Left ventricle myocardium inferior (tissue), 1 donor: Measurements from ENCODE around the gene PDE6A. TPM values are rescaled to one million over a fixed set of nuclear protein-coding genes. Genes with fewer than 3 reads are reported as not detected.

ENCODE experiments used
- DNase-seq: peaks from one replicate; pipeline ENCODE4 v3.0.0-alpha.2; 2020
- H3K27ac ChIP-seq: fragments of 200-600 bp; replicated peaks from 2 replicates; pipeline ENCODE4 v1.8.0; 2021
- H3K27me3 ChIP-seq: fragments of 200-600 bp; 2 replicates; pipeline ENCODE4 v1.8.0; 2021; ENCODE audit warnings: low read depth
- H3K36me3 ChIP-seq: fragments of 200-600 bp; 2 replicates; pipeline ENCODE4 v1.8.0; 2021
- H3K4me1 ChIP-seq: fragments of 200-600 bp; 2 replicates; pipeline ENCODE4 v1.8.0; 2021
- H3K4me3 ChIP-seq: fragments of 200-600 bp; 2 replicates; pipeline ENCODE4 v1.8.0; 2021; ENCODE audit warnings: mild to moderate bottlenecking, moderate library complexity
- H3K9me3 ChIP-seq: fragments of 200-600 bp; replicated peaks from 2 replicates; pipeline ENCODE4 v1.8.0; 2021
- CTCF ChIP-seq: fragments of 200-600 bp; IDR thresholded peaks from 2 replicates; pipeline ENCODE4 v1.8.0; 2021; ENCODE audit warnings: antibody characterized with exemption, mild to moderate bottlenecking, borderline replicate concordance
- intact Hi-C: fragments of 100-400 bp; cut with micrococcal nuclease; formaldehyde crosslinking; loops from one replicate; pipeline ENCODE4 v1.11.0; 2022
- total RNA-seq: library from RNA; stranded (reverse); fragmentation: NEBNext Ultra II Directional; extraction: Animal tissue kit (Norgen Biotek cat#: 25700); gene quantifications from one replicate; pipeline ENCODE4 v1.2.1, GENCODE V29; 2021
- donor health status: DM: no; HTN: yes; CAD: no; lungs with severe emphysema.

Gene PDE6A
- total RNA-seq, 1 donor from 2014 or later = 0.22 TPM

- Histone ChIP-seq H3K27me3 (no peaks in the 10 kb centered on the region), H3K4me3 (no peak overlapping the region), H3K27ac (peak overlapping the region; percentile 17), H3K9me3 (no peaks in the 10 kb centered on the region), H3K4me1 (peaks cover 9% of the 10 kb centered on the region), H3K36me3 (peaks cover 66% of the 10 kb centered on the region)
- no peak for TF ChIP-seq CTCF
- DNase-seq = no peak
- intact Hi-C loops = no loop called here
These were observed 94.4 kb downstream of the PDE6A start for GRCh38 chr5:149849966-149850910.

GRCh38 chr5:149849280-149849965, 95.2 kb downstream of the PDE6A start:
- intact Hi-C loops = no loop called here
- no peak overlapping the region for H3K4me3 ChIP-seq
- no peak for TF ChIP-seq CTCF

GRCh38 chr5:149847611-149848010, 97.0 kb downstream of the PDE6A start:
- no peaks in the 10 kb centered on the region for H3K27me3 ChIP-seq
- TF ChIP-seq CTCF = no peak
- intact Hi-C loops = no loop called here
- H3K4me3 ChIP-seq = no peak overlapping the region
- peaks cover 3% of the 10 kb centered on the region for H3K4me1 ChIP-seq
- H3K36me3 ChIP-seq = peaks cover 92% of the 10 kb centered on the region
- no peak overlapping the region for H3K27ac ChIP-seq
- no peak for DNase-seq
- no peaks in the 10 kb centered on the region for H3K9me3 ChIP-seq

More at GRCh38 chr5:149849280-149849965, 95.2 kb downstream of the PDE6A start:
- Histone ChIP-seq H3K9me3 (no peaks in the 10 kb centered on the region), H3K27me3 (no peaks in the 10 kb centered on the region), H3K4me1 (peaks cover 9% of the 10 kb centered on the region), H3K27ac (no peak overlapping the region), H3K36me3 (peaks cover 74% of the 10 kb centered on the region)
- DNase-seq = no peak

- H3K27me3 ChIP-seq = no peaks in the 10 kb centered on the region
- TF ChIP-seq CTCF = no peak
- H3K36me3 ChIP-seq = peaks cover 99% of the 10 kb centered on the region
- intact Hi-C loops = no loop called here
- peaks cover 18% of the 10 kb centered on the region for H3K4me1 ChIP-seq
- no peak overlapping the region for H3K4me3 ChIP-seq
- no peak for DNase-seq
- H3K9me3 ChIP-seq = no peaks in the 10 kb centered on the region
- no peak overlapping the region for H3K27ac ChIP-seq
These were observed 98.6 kb downstream of the PDE6A start for GRCh38 chr5:149846021-149846420.

- H3K36me3 ChIP-seq = peaks cover 97% of the 10 kb centered on the region
- intact Hi-C loops = no loop called here
- H3K4me1 ChIP-seq = peaks cover 23% of the 10 kb centered on the region
- no peak for DNase-seq
- no peak overlapping the region for H3K27ac ChIP-seq
- no peaks in the 10 kb centered on the region for H3K27me3 ChIP-seq
- no peak overlapping the region for H3K4me3 ChIP-seq
- TF ChIP-seq CTCF = no peak
- no peaks in the 10 kb centered on the region for H3K9me3 ChIP-seq
These were observed 99.0 kb downstream of the PDE6A start for GRCh38 chr5:149845601-149846000.
